T-helper 2 cell treated with Interferon-gamma antibody and Interleukin-4, amounts not matched to agents 5 μg/mL and 100 μg/mL, for 36 hours (primary cell): ENCODE results near the gene CCDC174.

Experiments used
- DNase-seq: peaks from one replicate; pipeline ENCODE4 v3.0.0; 2021; ENCODE audit warnings: low spot score
- H3K27ac Mint-ChIP-seq: one replicate; pipeline ENCODE4 v1.8.0; 2021; ENCODE audit warnings: mild to moderate bottlenecking, mixed read lengths
- H3K27me3 Mint-ChIP-seq: one replicate; pipeline ENCODE4 v1.8.0; 2021; ENCODE audit warnings: low read depth, mixed read lengths
- H3K36me3 Mint-ChIP-seq: one replicate; pipeline ENCODE4 v1.8.0; 2021; ENCODE audit warnings: low read depth, mixed read lengths
- H3K4me1 Mint-ChIP-seq: one replicate; pipeline ENCODE4 v1.8.0; 2021; ENCODE audit warnings: low read depth, mixed read lengths
- H3K4me3 Mint-ChIP-seq: one replicate; pipeline ENCODE4 v1.8.0; 2022; ENCODE audit warnings: mild to moderate bottlenecking, moderate library complexity, mixed read lengths
- H3K9me3 Mint-ChIP-seq: one replicate; pipeline ENCODE4 v1.8.0; 2021; ENCODE audit warnings: mixed read lengths

Gene CCDC174

GRCh38 chr3:14616606-14617507 is 34.7 kb upstream of the CCDC174 start:
- Mint-ChIP-seq H3K27me3 (peaks cover 23% of the 10 kb centered on the region), H3K4me3 (no peak overlapping the region), H3K27ac (no peak overlapping the region), H3K4me1 (no peaks in the 10 kb centered on the region), H3K36me3 (no peaks in the 10 kb centered on the region), H3K9me3 (no peaks in the 10 kb centered on the region)
- no peak for DNase-seq

- Mint-ChIP-seq H3K27ac (no peak overlapping the region), H3K9me3 (no peaks in the 10 kb centered on the region), H3K27me3 (peaks cover 19% of the 10 kb centered on the region), H3K4me3 (no peak overlapping the region), H3K36me3 (no peaks in the 10 kb centered on the region), H3K4me1 (no peaks in the 10 kb centered on the region)
- DNase-seq: no peak
Observed at GRCh38 chr3:14617508-14618023, 34.0 kb upstream of the CCDC174 start.

GRCh38 chr3:14619605-14620004 is 32.0 kb upstream of the CCDC174 start:
- Mint-ChIP-seq H3K27me3 (peaks cover 11% of the 10 kb centered on the region), H3K4me1 (no peaks in the 10 kb centered on the region), H3K4me3 (no peak overlapping the region), H3K36me3 (no peaks in the 10 kb centered on the region), H3K9me3 (no peaks in the 10 kb centered on the region), H3K27ac (no peak overlapping the region)
- DNase-seq: no peak

- peaks cover 11% of the 10 kb centered on the region for H3K27me3 Mint-ChIP-seq
- no peaks in the 10 kb centered on the region for H3K36me3 Mint-ChIP-seq
- no peak overlapping the region for H3K27ac Mint-ChIP-seq
- H3K4me3 Mint-ChIP-seq: no peak overlapping the region
- H3K4me1 Mint-ChIP-seq: no peaks in the 10 kb centered on the region
- DNase-seq: no peak
- H3K9me3 Mint-ChIP-seq: no peaks in the 10 kb centered on the region
Observed at GRCh38 chr3:14620512-14620911, 31.1 kb upstream of the CCDC174 start.

- Mint-ChIP-seq H3K4me3 (no peak overlapping the region), H3K27me3 (peaks cover 8% of the 10 kb centered on the region), H3K36me3 (no peaks in the 10 kb centered on the region), H3K4me1 (no peaks in the 10 kb centered on the region), H3K27ac (no peak overlapping the region), H3K9me3 (no peaks in the 10 kb centered on the region)
- no peak for DNase-seq
Observed at GRCh38 chr3:14621093-14621492, 30.5 kb upstream of the CCDC174 start.

- Mint-ChIP-seq H3K27me3 (peaks cover 6% of the 10 kb centered on the region), H3K27ac (no peak overlapping the region), H3K9me3 (no peaks in the 10 kb centered on the region), H3K4me1 (no peaks in the 10 kb centered on the region), H3K4me3 (no peak overlapping the region), H3K36me3 (no peaks in the 10 kb centered on the region)
- DNase-seq: no peak
Observed at GRCh38 chr3:14622368-14622767, 29.2 kb upstream of the CCDC174 start.

- no peak for DNase-seq
- Mint-ChIP-seq H3K4me3 (no peak overlapping the region), H3K4me1 (no peaks in the 10 kb centered on the region), H3K36me3 (no peaks in the 10 kb centered on the region), H3K27me3 (peaks cover 6% of the 10 kb centered on the region), H3K27ac (no peak overlapping the region), H3K9me3 (no peaks in the 10 kb centered on the region)
Observed at GRCh38 chr3:14623569-14624051, 28.0 kb upstream of the CCDC174 start.

GRCh38 chr3:14624498-14624897 is 27.1 kb upstream of the CCDC174 start:
- peaks cover 3% of the 10 kb centered on the region for H3K27me3 Mint-ChIP-seq
- no peak overlapping the region for H3K27ac Mint-ChIP-seq
- H3K9me3 Mint-ChIP-seq: no peaks in the 10 kb centered on the region
- H3K4me3 Mint-ChIP-seq: no peak overlapping the region
- no peaks in the 10 kb centered on the region for H3K36me3 Mint-ChIP-seq
- H3K4me1 Mint-ChIP-seq: no peaks in the 10 kb centered on the region
- no peak for DNase-seq

- Mint-ChIP-seq H3K4me1 (no peaks in the 10 kb centered on the region), H3K27me3 (peaks cover 5% of the 10 kb centered on the region), H3K4me3 (no peak overlapping the region), H3K9me3 (no peaks in the 10 kb centered on the region), H3K27ac (no peak overlapping the region), H3K36me3 (no peaks in the 10 kb centered on the region)
- no peak for DNase-seq
Observed at GRCh38 chr3:14625443-14625842, 26.1 kb upstream of the CCDC174 start.

GRCh38 chr3:14627815-14628214 is 23.7 kb upstream of the CCDC174 start:
- no peak for DNase-seq
- no peaks in the 10 kb centered on the region for H3K4me1 Mint-ChIP-seq
- no peak overlapping the region for H3K4me3 Mint-ChIP-seq
- no peak overlapping the region for H3K27ac Mint-ChIP-seq
- H3K36me3 Mint-ChIP-seq: no peaks in the 10 kb centered on the region
- peaks cover 5% of the 10 kb centered on the region for H3K27me3 Mint-ChIP-seq
- H3K9me3 Mint-ChIP-seq: no peaks in the 10 kb centered on the region

GRCh38 chr3:14628406-14628805 is 23.2 kb upstream of the CCDC174 start:
- Mint-ChIP-seq H3K36me3 (no peaks in the 10 kb centered on the region), H3K9me3 (no peaks in the 10 kb centered on the region), H3K4me3 (no peak overlapping the region), H3K27me3 (peaks cover 5% of the 10 kb centered on the region), H3K27ac (no peak overlapping the region), H3K4me1 (no peaks in the 10 kb centered on the region)
- no peak for DNase-seq

GRCh38 chr3:14630404-14631100 is 21.0 kb upstream of the CCDC174 start:
- H3K4me1 Mint-ChIP-seq: no peaks in the 10 kb centered on the region
- no peaks in the 10 kb centered on the region for H3K9me3 Mint-ChIP-seq
- H3K36me3 Mint-ChIP-seq: no peaks in the 10 kb centered on the region
- H3K27me3 Mint-ChIP-seq: peaks cover 3% of the 10 kb centered on the region
- no peak overlapping the region for H3K27ac Mint-ChIP-seq
- H3K4me3 Mint-ChIP-seq: no peak overlapping the region
- no peak for DNase-seq

GRCh38 chr3:14631101-14631497 is 20.5 kb upstream of the CCDC174 start:
- no peaks in the 10 kb centered on the region for H3K9me3 Mint-ChIP-seq
- no peaks in the 10 kb centered on the region for H3K4me1 Mint-ChIP-seq
- no peak overlapping the region for H3K27ac Mint-ChIP-seq
- no peaks in the 10 kb centered on the region for H3K36me3 Mint-ChIP-seq
- no peak for DNase-seq
- no peak overlapping the region for H3K4me3 Mint-ChIP-seq
- peaks cover 3% of the 10 kb centered on the region for H3K27me3 Mint-ChIP-seq
